Measurements from ENCODE around the gene ZNF488.
"Not testable (repeated sequence)": the region's sequence is repeated elsewhere in the genome, so short reads cannot be mapped to it uniquely, and the experiment has no call there.

The ZNF488 gene

GRCh38 chr10:47384148-47384921 lies at the start of gene ZNF488:
Gene ZNF488 (minus strand): TSS chr10:47384293. CDS start chr10:47368829, 15,464 bp downstream.
- peak; percentile 57 to 66 for DNase-seq (ENCODE audit: low read depth in 2 of 2)

GRCh38 chr10:47425813-47426419 lies 41.8 kb upstream of the ZNF488 start:
- no peak for DNase-seq (ENCODE audit: low read depth in 2 of 2)

GRCh38 chr10:47424231-47424630 lies 40.1 kb upstream of the ZNF488 start:
- DNase-seq (ENCODE audit: low read depth in 2 of 2), result no peak

DNA sequence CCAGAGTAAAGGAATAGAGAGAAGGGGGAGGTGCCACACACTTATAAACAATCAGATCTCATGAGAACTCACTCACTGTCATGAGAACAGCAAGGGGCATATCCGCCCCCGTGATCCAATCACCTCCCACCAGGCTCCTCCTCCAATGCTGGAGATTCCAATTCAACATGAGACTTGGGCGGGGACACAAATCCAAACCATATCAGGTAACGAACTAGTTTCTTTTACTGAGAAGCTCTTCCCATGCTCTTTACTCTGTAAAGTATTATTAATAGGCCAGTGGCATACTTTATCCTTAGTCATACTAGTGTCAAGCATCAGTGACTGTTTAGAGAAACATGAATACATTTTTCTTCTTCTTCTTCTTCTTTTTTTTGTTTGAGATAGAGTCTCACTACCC lies 39.4 kb upstream of the ZNF488 start:
- DNase-seq (ENCODE audit: low read depth in 2 of 2), result no peak

- no peak for DNase-seq (ENCODE audit: low read depth in 2 of 2)
These were observed 37.2 kb upstream of the ZNF488 start for GRCh38 chr10:47421057-47421952.

GRCh38 chr10:47420305-47421056 lies 36.4 kb upstream of the ZNF488 start:
- DNase-seq (ENCODE audit: low read depth in 2 of 2), result no peak

- no peak for DNase-seq (ENCODE audit: low read depth in 2 of 2)
These were observed 35.3 kb upstream of the ZNF488 start for GRCh38 chr10:47419421-47419820.

- DNase-seq (ENCODE audit: low read depth in 2 of 2), result no peak
These were observed 34.9 kb upstream of the ZNF488 start for GRCh38 chr10:47418966-47419365.

DNA sequence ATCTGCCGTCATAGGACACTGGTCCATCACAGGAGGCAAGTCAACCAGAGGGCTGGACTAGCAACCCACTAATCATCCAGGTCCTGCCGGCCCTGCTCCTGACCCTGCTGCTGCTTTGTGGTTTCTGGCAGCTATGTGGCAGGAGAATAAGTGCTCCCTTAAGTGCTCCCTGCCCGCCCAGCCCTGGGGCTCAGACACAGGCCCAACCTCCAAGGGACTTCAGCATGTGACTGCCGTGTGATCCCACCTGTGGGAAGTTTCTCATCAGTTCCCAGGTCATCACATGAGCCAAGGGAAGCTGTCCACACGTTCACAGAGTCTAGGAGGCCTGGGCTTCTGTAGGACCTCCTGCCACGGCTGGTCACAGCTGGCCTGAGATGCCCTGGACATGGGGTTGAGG lies 34.2 kb upstream of the ZNF488 start:
- no peak for DNase-seq (ENCODE audit: low read depth in 2 of 2)

GRCh38 chr10:47416305-47417218 lies 32.5 kb upstream of the ZNF488 start:
- not testable (repeated sequence) for DNase-seq (ENCODE audit: low read depth in 2 of 2)

DNA sequence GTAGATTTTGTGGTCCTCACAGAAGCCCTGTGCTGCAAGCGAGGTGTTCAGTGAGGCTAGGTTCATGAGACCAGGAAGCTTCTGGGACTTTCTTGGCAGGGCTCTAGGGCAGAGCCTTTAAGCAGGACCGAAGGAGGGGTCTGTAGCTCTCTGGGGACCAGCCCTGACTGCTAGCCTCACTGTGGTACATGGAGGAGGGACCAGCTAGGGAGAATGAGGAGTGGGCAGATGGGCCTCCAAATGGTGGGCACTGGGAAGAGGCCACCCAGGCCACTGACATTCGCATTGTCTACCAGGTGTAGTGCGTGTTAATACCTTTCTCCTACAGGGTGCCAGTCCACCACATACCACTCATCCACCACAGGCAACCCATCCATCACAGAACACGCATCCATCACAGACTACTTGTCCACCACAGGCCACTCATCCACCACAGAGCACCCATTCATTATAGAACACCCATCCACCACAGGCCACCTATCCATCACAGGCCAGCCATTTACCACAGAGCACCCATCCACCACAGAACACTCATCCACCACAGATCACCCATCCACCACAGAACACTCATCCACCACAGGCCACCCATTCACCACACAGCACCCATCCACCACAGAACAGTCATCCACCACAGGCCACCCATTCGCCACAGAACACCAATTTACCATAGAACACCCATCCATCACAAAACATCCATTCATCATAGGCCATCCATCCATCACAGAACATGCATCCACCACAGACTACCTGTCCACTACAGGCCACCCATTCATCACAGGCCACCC lies 31.6 kb upstream of the ZNF488 start:
- peak in 1 of 2 donors; percentile 28 for DNase-seq (ENCODE audit: low read depth in 2 of 2)

DNA sequence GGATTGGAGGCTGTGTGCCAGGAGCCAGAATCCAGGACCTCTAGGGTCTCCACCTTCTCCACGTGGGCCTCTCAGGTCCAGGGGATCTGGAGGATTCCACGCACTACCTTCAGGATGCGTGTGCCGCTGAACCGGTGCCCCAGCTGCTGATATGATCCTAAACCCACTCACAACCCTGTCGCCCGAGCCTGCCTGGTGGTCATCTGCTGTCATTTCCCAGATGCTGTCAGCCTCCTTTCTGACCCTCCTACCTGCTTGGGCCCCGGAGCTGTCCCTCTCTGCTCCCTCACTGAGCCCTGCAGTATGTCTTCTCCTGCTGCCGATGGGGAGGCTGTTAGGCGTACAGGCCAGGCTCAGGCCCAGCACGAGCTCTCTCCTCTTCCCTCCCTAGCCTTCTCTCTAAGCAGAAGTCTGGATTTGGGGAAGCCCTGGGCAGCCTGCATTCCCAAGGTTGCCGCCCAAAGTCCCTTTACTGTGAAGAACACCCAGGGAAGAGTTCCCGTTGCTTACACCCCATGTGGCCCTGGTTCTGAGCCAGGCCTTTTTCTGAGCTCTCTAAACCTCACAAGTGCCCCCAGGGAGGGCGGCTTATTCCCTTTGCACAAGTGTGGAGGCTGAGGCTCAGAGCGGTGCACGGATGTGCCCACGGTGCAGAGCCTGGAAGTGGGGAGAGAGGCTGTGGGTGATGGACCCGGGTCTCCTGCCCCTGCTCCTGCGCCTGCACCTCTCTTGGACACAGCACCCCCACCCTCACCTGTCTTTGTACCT lies 30.8 kb upstream of the ZNF488 start:
- DNase-seq (ENCODE audit: low read depth in 2 of 2), result no peak

DNA sequence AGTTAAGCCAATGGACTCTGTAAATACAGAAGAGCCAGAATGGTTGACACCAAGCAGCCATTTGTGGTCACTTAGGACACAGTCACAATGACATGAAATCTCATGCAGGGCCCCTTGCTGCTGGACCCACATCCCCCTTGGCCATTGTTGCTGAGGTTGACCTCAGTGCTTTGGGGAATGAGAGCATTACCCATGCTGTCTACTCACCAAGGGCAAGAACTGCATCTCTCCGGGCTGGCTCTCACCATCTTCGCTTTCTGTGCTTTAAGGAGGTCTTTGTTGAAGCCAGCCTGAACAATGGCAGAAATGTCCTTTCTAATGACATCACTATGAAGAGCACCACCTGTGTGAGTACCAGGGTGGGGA lies 30.1 kb upstream of the ZNF488 start:
- DNase-seq (ENCODE audit: low read depth in 2 of 2), result no peak

DNA sequence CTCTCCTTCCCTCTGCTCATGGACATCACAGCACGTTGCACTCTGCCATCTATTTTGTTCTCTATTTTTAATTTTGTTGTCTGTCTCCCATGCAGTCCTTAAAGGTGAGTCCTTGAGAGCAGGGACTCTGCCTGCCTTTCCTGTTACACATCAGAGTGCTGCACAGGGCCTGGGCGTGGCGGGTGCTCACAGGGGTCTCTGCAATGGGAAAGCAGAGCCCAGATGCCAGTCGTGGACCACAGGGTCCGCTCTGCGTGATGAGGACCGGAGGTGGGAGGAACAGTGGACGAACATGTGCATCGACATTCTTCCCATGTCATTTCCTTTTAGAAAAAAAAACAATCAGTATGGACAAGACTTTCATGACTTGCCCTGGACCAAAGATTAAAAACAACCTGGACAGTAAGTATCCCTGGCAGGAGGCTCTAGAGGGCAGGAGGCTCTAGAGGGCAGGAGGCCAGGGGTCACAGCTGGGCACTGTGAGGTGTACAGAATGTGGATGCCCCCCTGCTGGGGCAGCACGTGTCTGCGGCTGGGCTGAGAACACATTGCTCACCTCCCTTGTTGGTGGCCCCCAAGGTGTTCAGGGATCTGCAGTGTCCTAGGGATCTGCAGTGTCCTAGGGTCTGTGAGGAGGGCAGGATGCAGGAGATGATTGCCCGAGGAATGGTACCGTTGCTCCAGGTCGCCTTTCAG lies 29.6 kb upstream of the ZNF488 start:
- DNase-seq (ENCODE audit: low read depth in 2 of 2), result no peak

- no peak for DNase-seq (ENCODE audit: low read depth in 2 of 2)
These were observed 28.8 kb upstream of the ZNF488 start for GRCh38 chr10:47412869-47413268.

- no peak for DNase-seq (ENCODE audit: low read depth in 2 of 2)
These were observed 28.2 kb upstream of the ZNF488 start for GRCh38 chr10:47412177-47412730.

DNA sequence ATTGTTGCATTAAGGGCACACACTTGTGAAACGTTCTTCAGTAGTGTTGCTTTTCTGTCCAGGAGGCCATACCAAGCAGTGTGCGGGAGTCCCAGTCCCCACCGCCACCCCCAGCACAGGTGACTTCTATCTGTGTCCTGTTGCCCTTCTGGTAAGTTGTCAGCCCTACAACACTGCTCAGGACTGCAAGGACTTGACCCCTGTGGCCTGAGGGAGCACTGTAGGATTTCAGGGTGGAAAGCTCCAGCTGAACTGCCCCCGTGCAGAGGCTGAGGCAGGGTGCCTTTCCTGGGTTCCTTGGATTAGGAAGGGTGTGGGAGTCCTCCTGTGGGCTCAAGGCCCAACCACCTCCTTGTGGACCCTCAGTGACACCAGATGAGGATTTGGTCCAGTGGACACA lies 26.8 kb upstream of the ZNF488 start:
- DNase-seq (ENCODE audit: low read depth in 2 of 2), result no peak

DNA sequence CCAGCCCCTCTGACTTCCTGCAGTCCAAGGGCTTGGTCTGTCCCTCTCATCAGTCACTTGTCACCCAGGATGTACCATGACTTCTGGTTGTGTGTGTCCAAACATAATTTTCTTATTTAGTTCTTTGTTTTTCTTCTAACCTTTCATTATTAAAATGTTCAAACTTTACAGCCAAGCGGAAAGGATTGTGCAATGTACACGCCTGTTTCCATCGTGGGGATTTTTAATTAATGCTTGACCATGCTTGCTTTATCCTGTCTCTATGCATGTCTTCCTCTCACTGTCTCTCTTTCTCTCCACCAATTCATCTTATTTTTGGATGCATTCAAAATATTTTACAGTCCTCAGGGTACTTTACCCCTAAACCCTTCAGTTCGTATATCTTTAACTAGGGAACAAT lies 26.2 kb upstream of the ZNF488 start:
- no peak for DNase-seq (ENCODE audit: low read depth in 2 of 2)
